Effector memory CD8-positive, alpha-beta T cell (primary cell): ENCODE measurements around the gene OPRL1.
A peak's percentile ranks its signal among the peaks of the same experiment; 100 is the strongest.

Source experiments
- ATAC-seq: fragments of 150-1000 bp; cut with Tn5 transposase; replicated peaks from 2 replicates; pipeline ENCODE4 v1.10.0; 2021; ENCODE audit warnings: mild to moderate bottlenecking, moderate library complexity
- DNase-seq, 3 experiments: peaks; one replicate each; pipeline ENCODE4 v3.0.0; 2021
- H3K27ac Mint-ChIP-seq, 2 donors: one replicate each; pipeline ENCODE4 v1.8.0; 2022; ENCODE audit warnings: mild to moderate bottlenecking in 2 of 2, mixed read lengths in 2 of 2, moderate library complexity in 2 of 2
- H3K27me3 Mint-ChIP-seq, 2 donors: one replicate each; pipeline ENCODE4 v1.8.0; 2022; ENCODE audit warnings: mixed read lengths in 2 of 2
- H3K36me3 Mint-ChIP-seq: one replicate; pipeline ENCODE4 v1.8.0; 2022; ENCODE audit warnings: mild to moderate bottlenecking, moderate library complexity, mixed read lengths; ENCODE audit not compliant: insufficient read depth
- H3K4me1 Mint-ChIP-seq, 2 donors: one replicate each; pipeline ENCODE4 v1.8.0; 2022; ENCODE audit warnings: low read depth in 2 of 2, mixed read lengths in 2 of 2
- H3K4me3 Mint-ChIP-seq, 2 donors: one replicate each; pipeline ENCODE4 v1.8.0; 2022; ENCODE audit warnings: mild to moderate bottlenecking in 2 of 2, mixed read lengths in 2 of 2, moderate library complexity in 2 of 2
- H3K9me3 Mint-ChIP-seq, 2 donors: one replicate each; pipeline ENCODE4 v1.8.0; 2022; ENCODE audit warnings: mixed read lengths in 2 of 2

Gene OPRL1

GRCh38 chr20:64076061-64076997, 3.6 kb upstream of the OPRL1 start:
- ATAC-seq = no peak
- H3K4me3 Mint-ChIP-seq = peak overlapping the region; percentile 92 to 95
- peaks cover 17 to 39% of the 10 kb centered on the region in 2 donors for H3K4me1 Mint-ChIP-seq
- H3K36me3 Mint-ChIP-seq = peaks cover 42% of the 10 kb centered on the region
- H3K27ac Mint-ChIP-seq = peak overlapping the region; percentile 87 to 90
- H3K9me3 Mint-ChIP-seq = no peaks in the 10 kb centered on the region
- DNase-seq = no peak
- no peaks in the 10 kb centered on the region for H3K27me3 Mint-ChIP-seq

- Mint-ChIP-seq H3K9me3 (no peaks in the 10 kb centered on the region), H3K27me3 (no peaks in the 10 kb centered on the region), H3K4me1 (peaks cover 22 to 43% of the 10 kb centered on the region in 2 donors), H3K36me3 (peaks cover 37% of the 10 kb centered on the region), H3K27ac (peak overlapping the region; percentile 87 to 90), H3K4me3 (peak overlapping the region; percentile 92 to 95)
- no peak for DNase-seq
- no peak for ATAC-seq
Measured at GRCh38 chr20:64077094-64077493, 2.8 kb upstream of the OPRL1 start.

- H3K4me1 Mint-ChIP-seq = peaks cover 22 to 42% of the 10 kb centered on the region in 2 donors
- no peaks in the 10 kb centered on the region for H3K27me3 Mint-ChIP-seq
- DNase-seq (no peak), ATAC-seq (no peak)
- no peaks in the 10 kb centered on the region for H3K9me3 Mint-ChIP-seq
- H3K4me3 Mint-ChIP-seq = peak overlapping the region; percentile 92 to 95
- H3K27ac Mint-ChIP-seq = peak overlapping the region; percentile 87 to 90
- H3K36me3 Mint-ChIP-seq = peaks cover 40% of the 10 kb centered on the region
Measured at GRCh38 chr20:64077541-64077875, 2.4 kb upstream of the OPRL1 start.

GRCh38 chr20:64077876-64078551, 1.9 kb upstream of the OPRL1 start:
- Mint-ChIP-seq H3K9me3 (no peaks in the 10 kb centered on the region), H3K4me3 (peak overlapping the region; percentile 92 to 95), H3K36me3 (peaks cover 40% of the 10 kb centered on the region), H3K27ac (peak overlapping the region; percentile 87 to 90), H3K27me3 (no peaks in the 10 kb centered on the region), H3K4me1 (peaks cover 26 to 43% of the 10 kb centered on the region in 2 donors)
- ATAC-seq = peak; percentile 61
- peak; percentile 58 to 67 (median 61) for DNase-seq

GRCh38 chr20:64078934-64079272, 979 bp upstream of the OPRL1 start:
- Mint-ChIP-seq H3K9me3 (no peaks in the 10 kb centered on the region), H3K36me3 (peaks cover 35% of the 10 kb centered on the region), H3K4me3 (peak overlapping the region; percentile 92 to 95), H3K27ac (peak overlapping the region; percentile 87 to 90), H3K27me3 (no peaks in the 10 kb centered on the region), H3K4me1 (peaks cover 30 to 46% of the 10 kb centered on the region in 2 donors)
- DNase-seq (no peak), ATAC-seq (no peak)

GRCh38 chr20:64079273-64080012, 439 bp upstream of the OPRL1 start, which contains the start of gene RGS19:
Gene RGS19, minus strand, starts transcription at chr20:64079518. Its CDS starts 2,632 bp downstream, at chr20:64076886.
- peaks cover 30 to 49% of the 10 kb centered on the region in 2 donors for H3K4me1 Mint-ChIP-seq
- H3K9me3 Mint-ChIP-seq = no peaks in the 10 kb centered on the region
- peak within 1 kb of the TSS; percentile 87 to 91 for H3K27ac Mint-ChIP-seq
- peak; percentile 56 to 60 (median 56) for DNase-seq
- no peaks in the 10 kb centered on the region for H3K27me3 Mint-ChIP-seq
- peak within 1 kb of the TSS; percentile 92 to 95 for H3K4me3 Mint-ChIP-seq
- peaks cover 31% of the 10 kb centered on the region for H3K36me3 Mint-ChIP-seq
- ATAC-seq = peak; percentile 26

- Mint-ChIP-seq H3K4me1 (peaks cover 30 to 43% of the 10 kb centered on the region in 2 donors), H3K36me3 (peaks cover 22% of the 10 kb centered on the region), H3K4me3 (peak overlapping the region; percentile 74 to 80), H3K9me3 (no peaks in the 10 kb centered on the region), H3K27ac (peak overlapping the region; percentile 79 to 91), H3K27me3 (no peaks in the 10 kb centered on the region)
- DNase-seq (no peak), ATAC-seq (no peak)
Measured at GRCh38 chr20:64080813-64081623, 1.1 kb downstream of the OPRL1 start.

GRCh38 chr20:64081624-64081964, 1.7 kb downstream of the OPRL1 start:
- H3K27me3 Mint-ChIP-seq = no peaks in the 10 kb centered on the region
- H3K4me1 Mint-ChIP-seq = peaks cover 30 to 43% of the 10 kb centered on the region in 2 donors
- no peaks in the 10 kb centered on the region for H3K9me3 Mint-ChIP-seq
- peak overlapping the region in 1 of 2 donors; percentile 80 for H3K4me3 Mint-ChIP-seq
- H3K27ac Mint-ChIP-seq = peak overlapping the region; percentile 72
- ATAC-seq (no peak), DNase-seq (no peak)
- H3K36me3 Mint-ChIP-seq = peaks cover 16% of the 10 kb centered on the region

GRCh38 chr20:64082126-64082731, 2.3 kb downstream of the OPRL1 start:
- H3K9me3 Mint-ChIP-seq = no peaks in the 10 kb centered on the region
- DNase-seq = no peak
- no peaks in the 10 kb centered on the region for H3K27me3 Mint-ChIP-seq
- peak overlapping the region; percentile 80 for H3K4me3 Mint-ChIP-seq
- ATAC-seq = no peak
- H3K27ac Mint-ChIP-seq = peak overlapping the region; percentile 72
- H3K36me3 Mint-ChIP-seq = peaks cover 16% of the 10 kb centered on the region
- H3K4me1 Mint-ChIP-seq = peaks cover 28 to 40% of the 10 kb centered on the region in 2 donors

GRCh38 chr20:64082820-64083377, 3.0 kb downstream of the OPRL1 start:
- Mint-ChIP-seq H3K4me1 (peaks cover 26 to 34% of the 10 kb centered on the region in 2 donors), H3K27ac (peak overlapping the region in 1 of 2 donors; percentile 72), H3K36me3 (peaks cover 13% of the 10 kb centered on the region), H3K9me3 (no peaks in the 10 kb centered on the region), H3K27me3 (no peaks in the 10 kb centered on the region), H3K4me3 (peak overlapping the region; percentile 80)
- no peak for DNase-seq
- ATAC-seq = no peak

- DNase-seq (peak; percentile 48 to 53 (median 51)), ATAC-seq (peak; percentile 34)
- peak overlapping the region in 1 of 2 donors; percentile 38 for H3K27ac Mint-ChIP-seq
- no peaks in the 10 kb centered on the region for H3K9me3 Mint-ChIP-seq
- H3K36me3 Mint-ChIP-seq = peaks cover 12% of the 10 kb centered on the region
- peak overlapping the region; percentile 80 for H3K4me3 Mint-ChIP-seq
- H3K27me3 Mint-ChIP-seq = no peaks in the 10 kb centered on the region
- H3K4me1 Mint-ChIP-seq = peaks cover 26 to 31% of the 10 kb centered on the region in 2 donors
Measured at GRCh38 chr20:64083378-64083803, 3.5 kb downstream of the OPRL1 start.
